ENCODE results near the gene PCCA. TPM values are rescaled to one million over a fixed set of nuclear protein-coding genes. Genes with fewer than 3 reads are reported as not detected.

The PCCA gene
- total and polyA plus RNA-seq, 12 donors = 27.6 to 176 (median 97.7) TPM

- TF ChIP-seq CTCF (IDR thresholded peaks at IDR 0.05) (no peak), POLR2A (IDR thresholded peaks at IDR 0.05) (no peak)
- H3K4me3 ChIP-seq = no peak overlapping the region
- H3K4me1 ChIP-seq (replicated peaks in 1 of 2) = peaks cover 0 to 21% of the 10 kb centered on the region in 2 donors
- intact Hi-C loops (cut with DNase I) = no loop called here
- WGBS, 4 donors = 68 to 100% (median 85%) methylated on average over 1 to 2 of the region's 2 CpGs
- DNase-seq = no peak
- no peaks in the 10 kb centered on the region for H3K27me3 ChIP-seq
- H3K9me3 ChIP-seq (replicated peaks in 1 of 3) = no peaks in the 10 kb centered on the region
- H3K36me3 ChIP-seq (replicated peaks in 1 of 2) = no peaks in the 10 kb centered on the region
- no peak overlapping the region for H3K27ac ChIP-seq
Measured at GRCh38 chr13:100298691-100299090, 209.8 kb downstream of the PCCA start.

- WGBS, 4 donors = 30 to 43% (median 37%) methylated on average over 3 of the region's 3 CpGs
- Histone ChIP-seq H3K4me1 (replicated peaks in 1 of 2) (peaks cover 0 to 21% of the 10 kb centered on the region in 2 donors), H3K9me3 (replicated peaks in 1 of 3) (no peaks in the 10 kb centered on the region), H3K36me3 (replicated peaks in 1 of 2) (no peaks in the 10 kb centered on the region), H3K27me3 (no peaks in the 10 kb centered on the region), H3K27ac (peak overlapping the region in 1 of 5 donors; percentile 27), H3K4me3 (no peak overlapping the region)
- intact Hi-C loops (cut with DNase I) = no loop called here
- TF ChIP-seq CTCF (IDR thresholded peaks at IDR 0.05) (no peak), POLR2A (IDR thresholded peaks at IDR 0.05) (no peak)
- DNase-seq = no peak
Measured at GRCh38 chr13:100300243-100300642, 211.3 kb downstream of the PCCA start.

- Histone ChIP-seq H3K27me3 (no peaks in the 10 kb centered on the region), H3K36me3 (replicated peaks in 1 of 2) (no peaks in the 10 kb centered on the region), H3K9me3 (replicated peaks in 1 of 3) (no peaks in the 10 kb centered on the region), H3K27ac (peak overlapping the region in 1 of 5 donors; percentile 27), H3K4me1 (replicated peaks in 1 of 2) (peaks cover 0 to 21% of the 10 kb centered on the region in 2 donors), H3K4me3 (no peak overlapping the region)
- TF ChIP-seq CTCF (IDR thresholded peaks at IDR 0.05) (no peak), POLR2A (IDR thresholded peaks at IDR 0.05) (no peak)
- 43 to 68% (median 62%) methylated on average over 4 of the region's 4 CpGs for WGBS, 4 donors
- DNase-seq = peak in 5 of 7 donors; percentile 27 to 60 (median 39)
- intact Hi-C loops (cut with DNase I) = no loop called here
Measured at GRCh38 chr13:100300708-100301107, 211.8 kb downstream of the PCCA start.

GRCh38 chr13:100301418-100301817 is 212.5 kb downstream of the PCCA start:
- H3K4me1 ChIP-seq (replicated peaks in 1 of 2) = peaks cover 0 to 21% of the 10 kb centered on the region in 2 donors
- no peak overlapping the region for H3K27ac ChIP-seq
- 40 to 51% (median 48%) methylated on average over 5 of the region's 5 CpGs for WGBS, 4 donors
- no peaks in the 10 kb centered on the region for H3K36me3 ChIP-seq (replicated peaks in 1 of 2)
- intact Hi-C loops (cut with DNase I) = no loop called here
- peak; percentile 31 to 80 (median 44) for DNase-seq
- TF ChIP-seq CTCF (IDR thresholded peaks at IDR 0.05) (no peak), POLR2A (IDR thresholded peaks at IDR 0.05) (no peak)
- H3K27me3 ChIP-seq = no peaks in the 10 kb centered on the region
- H3K9me3 ChIP-seq (replicated peaks in 1 of 3) = no peaks in the 10 kb centered on the region
- no peak overlapping the region for H3K4me3 ChIP-seq

All from adrenal gland (tissue), 12 donors.